Colonic mucosa (tissue), 4 donors: ENCODE data around the gene VAX1. TPM values are rescaled to one million over a fixed set of nuclear protein-coding genes. Genes with fewer than 3 reads are reported as not detected.

Experiments used
- DNase-seq: peaks from one replicate; pipeline ENCODE4 v3.0.0-alpha.2; 2020
- H3K27ac ChIP-seq: fragments of 200-600 bp; one replicate; pipeline ENCODE4 v1.8.0; 2021
- H3K27me3 ChIP-seq: fragments of 200-600 bp; one replicate; pipeline ENCODE4 v1.8.0; 2021
- H3K36me3 ChIP-seq: fragments of 200-600 bp; one replicate; pipeline ENCODE4 v1.8.0; 2021
- H3K4me1 ChIP-seq: fragments of 200-600 bp; one replicate; pipeline ENCODE4 v1.8.0; 2021; ENCODE audit warnings: mild to moderate bottlenecking
- H3K4me3 ChIP-seq: fragments of 200-600 bp; one replicate; pipeline ENCODE4 v1.8.0; 2021
- H3K9ac ChIP-seq, 2 donors: one replicate each; pipeline ENCODE4 v1.7.0; 2013; ENCODE audit warnings: control low read depth in 2 of 2, low read depth in 2 of 2, low read length in 2 of 2
- H3K9me3 ChIP-seq: fragments of 200-600 bp; one replicate; pipeline ENCODE4 v1.8.0; 2021
- CTCF ChIP-seq: fragments of 200-600 bp; IDR thresholded peaks from one replicate; pipeline ENCODE4 v1.8.0; 2022; ENCODE audit warnings: antibody characterized with exemption, mild to moderate bottlenecking
- intact Hi-C: fragments of 100-400 bp; cut with DNase I; formaldehyde crosslinking; loops from one replicate; pipeline ENCODE4 v1.14.1; 2022
- total RNA-seq, 2 donors: library from RNA; stranded (reverse); fragmentation: NEBNext Ultra II Directional in 1 of 2; extraction: Animal tissue kit (Norgen Biotek cat#: 25700) in 1 of 2; gene quantifications; one replicate each; pipeline ENCODE4 v1.2.1, GENCODE V29; 2021
- donor health status: healthy.
- donor health status: DM: no; HTN: no; CAD: no.
- donor health status: DM: no; HTN: no; CAD: no.

VAX1 gene
- total RNA-seq, 2 donors from 2014 or later: not detected

GRCh38 chr10:117165538-117166417 lies 27.7 kb upstream of the VAX1 start:
- Histone ChIP-seq H3K4me3 (no peak overlapping the region), H3K9me3 (no peaks in the 10 kb centered on the region), H3K36me3 (no peaks in the 10 kb centered on the region), H3K4me1 (peaks cover 4% of the 10 kb centered on the region), H3K27ac (no peak overlapping the region), H3K27me3 (peaks cover 93% of the 10 kb centered on the region), H3K9ac (no peak overlapping the region)
- peak; percentile 31 for TF ChIP-seq CTCF
- intact Hi-C loops: no loop called here
- no peak for DNase-seq

- Histone ChIP-seq H3K27ac (no peak overlapping the region), H3K27me3 (peaks cover 98% of the 10 kb centered on the region), H3K4me1 (peaks cover 4% of the 10 kb centered on the region), H3K36me3 (no peaks in the 10 kb centered on the region), H3K4me3 (no peak overlapping the region), H3K9ac (no peak overlapping the region), H3K9me3 (no peaks in the 10 kb centered on the region)
- no peak for DNase-seq
- TF ChIP-seq CTCF: no peak
- intact Hi-C loops: no loop called here
Observed at GRCh38 chr10:117164592-117165537, 26.8 kb upstream of the VAX1 start.

- H3K9ac ChIP-seq: no peak overlapping the region
- TF ChIP-seq CTCF: no peak
- no peak overlapping the region for H3K27ac ChIP-seq
- H3K4me3 ChIP-seq: no peak overlapping the region
- H3K9me3 ChIP-seq: no peaks in the 10 kb centered on the region
- no peaks in the 10 kb centered on the region for H3K36me3 ChIP-seq
- intact Hi-C loops: no loop called here
- no peak for DNase-seq
- peaks cover 97% of the 10 kb centered on the region for H3K27me3 ChIP-seq
- H3K4me1 ChIP-seq: peaks cover 4% of the 10 kb centered on the region
Observed at GRCh38 chr10:117163954-117164548, 26.0 kb upstream of the VAX1 start.

- intact Hi-C loops: no loop called here
- Histone ChIP-seq H3K27me3 (peaks cover 95% of the 10 kb centered on the region), H3K9ac (no peak overlapping the region), H3K9me3 (no peaks in the 10 kb centered on the region), H3K36me3 (no peaks in the 10 kb centered on the region), H3K27ac (no peak overlapping the region), H3K4me1 (peaks cover 4% of the 10 kb centered on the region), H3K4me3 (no peak overlapping the region)
- DNase-seq: no peak
- TF ChIP-seq CTCF: no peak
Observed at GRCh38 chr10:117163061-117163953, 25.2 kb upstream of the VAX1 start.
